HUES6 (cell line): ENCODE measurements around the gene TH.

Experiments
- H3K27ac ChIP-seq: 2 replicates; pipeline ENCODE4 v1.7.0; 2013; ENCODE audit warnings: low read depth, mild to moderate bottlenecking, low read length, inconsistent platforms
- H3K27me3 ChIP-seq: 2 replicates; pipeline ENCODE4 v1.6.1; 2013; ENCODE audit warnings: low read length; ENCODE audit not compliant: control insufficient read depth, insufficient read depth
- H3K36me3 ChIP-seq: 2 replicates; pipeline ENCODE4 v1.6.1; 2013; ENCODE audit warnings: low read length; ENCODE audit not compliant: control insufficient read depth, insufficient read depth
- H3K4me1 ChIP-seq: 2 replicates; pipeline ENCODE4 v1.6.1; 2013; ENCODE audit warnings: low read length; ENCODE audit not compliant: control insufficient read depth, insufficient read depth
- H3K4me3 ChIP-seq: 2 replicates; pipeline ENCODE4 v1.5.1; 2013; ENCODE audit warnings: low read depth, low read length
- H3K9ac ChIP-seq: one replicate; pipeline ENCODE4 v1.6.1; 2013; ENCODE audit warnings: mild to moderate bottlenecking, low read length
- H3K9me3 ChIP-seq: 2 replicates; pipeline ENCODE4 v1.6.1; 2013; ENCODE audit warnings: low read depth, low read length; ENCODE audit not compliant: control insufficient read depth, insufficient read depth

TH gene

DNA sequence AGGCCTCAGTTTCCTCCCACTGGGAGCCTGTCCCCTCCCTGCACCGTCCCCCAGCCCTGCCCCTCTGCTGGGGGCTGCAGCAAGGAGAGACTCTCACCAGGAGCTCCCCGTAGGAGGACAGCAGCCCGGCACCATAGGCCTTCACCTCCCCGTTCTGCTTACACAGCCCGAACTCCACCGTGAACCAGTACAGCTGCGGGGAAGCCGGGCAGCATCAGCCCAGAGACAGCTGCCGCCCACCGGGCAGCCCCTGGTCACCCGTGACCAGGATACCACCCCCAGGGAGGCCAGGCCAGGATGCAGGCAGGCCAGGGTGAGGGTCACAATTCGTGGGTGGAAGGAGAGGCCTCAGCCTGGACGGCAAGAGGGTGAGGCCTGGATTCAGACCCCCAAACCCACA is 6.0 kb downstream of the TH start:
- Histone ChIP-seq H3K27ac (no peak overlapping the region), H3K9me3 (no peaks in the 10 kb centered on the region), H3K4me1 (peaks cover 3% of the 10 kb centered on the region; the same call in 1 of the 2 replicates), H3K27me3 (peaks cover 10% of the 10 kb centered on the region), H3K9ac (no peak overlapping the region), H3K36me3 (no peaks in the 10 kb centered on the region), H3K4me3 (no peak overlapping the region)

DNA sequence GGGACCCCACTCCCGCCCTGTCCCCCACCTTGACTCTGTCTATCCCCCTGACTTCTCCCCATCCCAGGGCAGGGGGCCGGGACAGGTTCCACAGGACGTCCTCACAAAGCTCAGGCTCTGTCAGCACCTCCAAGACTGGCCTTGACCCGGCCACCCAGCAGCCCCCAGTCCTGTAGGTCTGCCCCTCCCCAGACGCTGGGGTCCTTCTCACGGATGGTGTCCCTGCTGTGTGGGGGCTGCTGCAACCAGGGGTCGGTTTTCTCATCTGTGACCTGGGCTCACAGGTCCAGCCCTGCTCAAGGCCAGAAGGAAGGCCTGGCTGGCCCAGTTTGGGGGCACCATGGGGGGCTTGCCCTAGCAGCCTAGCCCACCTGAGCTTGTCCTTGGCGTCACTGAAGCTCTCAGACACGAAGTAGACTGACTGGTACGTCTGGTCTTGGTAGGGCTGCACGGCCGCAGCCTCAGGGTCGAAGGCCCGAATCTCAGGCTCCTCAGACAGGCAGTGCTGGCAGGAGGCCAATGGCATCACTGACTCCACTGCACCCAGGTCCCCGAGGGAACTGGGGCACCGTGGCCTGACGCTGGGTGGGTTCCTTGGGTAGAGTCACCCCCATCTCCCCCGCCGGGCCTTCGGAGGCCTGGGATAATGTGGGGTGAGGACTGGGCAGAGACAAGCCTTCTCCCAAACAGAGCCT is 6.6 kb downstream of the TH start:
- Histone ChIP-seq H3K9ac (no peak overlapping the region), H3K36me3 (no peaks in the 10 kb centered on the region), H3K9me3 (no peaks in the 10 kb centered on the region), H3K27me3 (peaks cover 10% of the 10 kb centered on the region), H3K4me1 (peaks cover 3% of the 10 kb centered on the region; the same call in 1 of the 2 replicates), H3K4me3 (no peak overlapping the region), H3K27ac (no peak overlapping the region)

DNA sequence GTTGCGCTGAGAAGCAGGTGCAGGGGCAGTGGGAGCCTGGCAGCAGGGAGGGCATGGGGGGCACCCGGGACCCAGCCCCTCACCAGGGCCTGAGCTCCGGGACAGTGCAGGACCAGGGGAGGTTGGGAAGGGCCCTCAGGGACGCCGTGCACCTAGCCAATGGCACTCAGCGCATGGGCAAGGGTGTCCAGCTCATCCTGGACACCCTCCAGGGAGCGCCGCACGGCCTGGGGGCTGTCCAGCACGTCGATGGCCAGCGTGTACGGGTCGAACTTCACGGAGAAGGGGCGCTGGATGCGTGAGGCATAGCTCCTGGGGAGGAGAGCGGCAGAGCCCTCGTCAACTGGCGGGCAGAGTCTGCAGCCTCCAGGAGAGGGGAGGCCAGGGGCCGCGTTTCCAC is 7.5 kb downstream of the TH start:
- Histone ChIP-seq H3K4me3 (no peak overlapping the region), H3K4me1 (peaks cover 3% of the 10 kb centered on the region; the same call in 1 of the 2 replicates), H3K27ac (no peak overlapping the region), H3K36me3 (no peaks in the 10 kb centered on the region), H3K27me3 (peaks cover 10% of the 10 kb centered on the region), H3K9ac (no peak overlapping the region), H3K9me3 (no peaks in the 10 kb centered on the region)

DNA sequence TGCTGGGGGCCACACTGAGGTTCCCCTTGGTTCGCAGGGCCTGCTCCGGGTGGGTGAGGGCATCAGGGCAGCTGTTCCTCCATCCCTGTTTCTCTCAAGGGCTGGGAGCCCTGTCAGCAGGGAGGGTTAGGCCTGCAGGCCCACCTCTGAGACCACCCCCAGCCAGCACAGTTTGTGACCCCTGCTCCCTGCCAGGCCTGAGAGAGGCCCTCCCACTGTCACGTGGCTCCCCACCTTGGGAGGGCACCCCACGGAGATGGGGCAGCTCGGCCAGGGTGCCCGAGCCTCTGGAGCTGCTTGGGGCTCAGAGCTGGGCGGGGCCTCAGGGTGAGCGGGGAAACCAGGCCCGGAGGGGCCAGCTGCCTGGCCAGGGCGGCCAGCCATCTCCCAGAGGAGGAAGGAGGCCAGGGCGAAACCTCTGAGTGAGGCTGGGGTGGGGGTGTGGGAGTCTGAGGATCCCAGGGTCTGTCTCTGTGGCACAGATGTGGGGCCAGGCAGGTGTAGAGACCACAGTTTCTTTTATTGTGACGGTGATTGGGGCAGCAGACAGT is 8.1 kb downstream of the TH start:
- Histone ChIP-seq H3K4me3 (no peak overlapping the region), H3K27ac (no peak overlapping the region), H3K27me3 (peaks cover 10% of the 10 kb centered on the region), H3K4me1 (no peaks in the 10 kb centered on the region), H3K36me3 (no peaks in the 10 kb centered on the region), H3K9ac (no peak overlapping the region), H3K9me3 (no peaks in the 10 kb centered on the region)

DNA sequence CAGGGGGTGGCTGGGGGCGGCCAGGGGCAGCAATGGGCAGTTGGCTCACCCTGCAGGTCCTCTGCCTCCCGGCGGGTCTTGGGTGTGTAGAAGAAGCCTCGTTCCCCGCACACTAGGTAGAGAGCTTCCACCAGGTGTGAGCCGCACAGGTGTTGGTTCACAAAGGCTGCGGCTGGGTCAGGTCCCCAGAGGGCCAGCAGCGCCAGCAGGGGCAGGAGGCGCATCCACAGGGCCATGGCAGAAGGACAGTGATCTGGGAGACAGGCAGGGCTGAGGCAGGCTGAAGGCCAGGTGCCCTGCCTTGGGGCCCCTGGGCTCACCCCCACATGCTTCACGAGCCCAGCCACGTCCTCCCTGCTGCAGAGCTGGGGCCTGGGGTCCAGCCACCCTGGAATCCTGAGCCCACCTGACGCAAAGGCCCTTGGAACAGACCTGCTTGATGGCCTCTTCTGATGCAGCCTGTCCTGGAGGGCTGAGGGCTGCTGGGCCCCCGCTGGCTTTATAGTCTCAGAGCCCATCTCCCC is 10.8 kb downstream of the TH start, which contains the start of gene INS:
INS (minus strand) TSS at position 474 of the 524 bp plus-strand sequence; CDS start at position 236, 238 bp downstream.
- no peak within 1 kb of the TSS for H3K9ac ChIP-seq
- H3K4me1 ChIP-seq = no peaks in the 10 kb centered on the region
- H3K27me3 ChIP-seq = no peaks in the 10 kb centered on the region; the same call in 1 of the 2 replicates
- no peak within 1 kb of the TSS for H3K27ac ChIP-seq
- H3K4me3 ChIP-seq = no peak within 1 kb of the TSS
- H3K9me3 ChIP-seq = no peaks in the 10 kb centered on the region
- no peaks in the 10 kb centered on the region for H3K36me3 ChIP-seq

DNA sequence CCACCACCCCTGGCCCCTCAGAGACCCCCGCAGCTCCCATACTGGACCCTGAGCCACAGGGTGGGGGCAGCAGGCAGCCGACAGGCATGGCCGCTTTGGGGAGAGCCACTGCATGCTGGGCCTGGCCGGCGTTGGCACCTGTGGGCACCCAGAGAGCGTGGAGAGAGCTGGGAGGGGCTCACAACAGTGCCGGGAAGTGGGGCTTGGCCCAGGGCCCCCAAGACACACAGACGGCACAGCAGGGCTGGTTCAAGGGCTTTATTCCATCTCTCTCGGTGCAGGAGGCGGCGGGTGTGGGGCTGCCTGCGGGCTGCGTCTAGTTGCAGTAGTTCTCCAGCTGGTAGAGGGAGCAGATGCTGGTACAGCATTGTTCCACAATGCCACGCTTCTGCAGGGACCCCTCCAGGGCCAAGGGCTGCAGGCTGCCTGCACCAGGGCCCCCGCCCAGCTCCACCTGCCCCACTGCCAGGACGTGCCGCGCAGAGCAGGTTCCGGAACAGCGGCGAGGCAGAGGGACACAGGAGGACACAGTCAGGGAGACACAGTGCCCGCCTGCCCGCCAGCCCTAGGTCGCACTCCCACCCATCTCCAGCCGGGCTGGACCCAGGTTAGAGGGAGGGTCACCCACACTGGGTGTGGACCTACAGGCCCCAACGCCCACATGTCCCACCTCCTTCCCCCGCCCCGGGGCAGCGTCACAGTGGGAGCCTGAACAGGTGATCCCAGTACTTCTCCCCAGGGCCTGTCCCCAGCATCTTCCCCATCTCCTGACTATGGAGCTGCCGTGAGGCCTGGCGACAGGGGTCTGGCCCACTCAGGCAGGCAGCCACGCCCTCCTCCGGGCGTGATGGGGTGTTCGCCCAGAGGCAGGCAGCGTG is 11.8 kb downstream of the TH start:
- H3K27me3 ChIP-seq = no peaks in the 10 kb centered on the region; the same call in 1 of the 2 replicates
- no peaks in the 10 kb centered on the region for H3K4me1 ChIP-seq
- H3K4me3 ChIP-seq = no peak overlapping the region
- H3K36me3 ChIP-seq = no peaks in the 10 kb centered on the region
- no peak overlapping the region for H3K27ac ChIP-seq
- H3K9me3 ChIP-seq = no peaks in the 10 kb centered on the region
- H3K9ac ChIP-seq = no peak overlapping the region

DNA sequence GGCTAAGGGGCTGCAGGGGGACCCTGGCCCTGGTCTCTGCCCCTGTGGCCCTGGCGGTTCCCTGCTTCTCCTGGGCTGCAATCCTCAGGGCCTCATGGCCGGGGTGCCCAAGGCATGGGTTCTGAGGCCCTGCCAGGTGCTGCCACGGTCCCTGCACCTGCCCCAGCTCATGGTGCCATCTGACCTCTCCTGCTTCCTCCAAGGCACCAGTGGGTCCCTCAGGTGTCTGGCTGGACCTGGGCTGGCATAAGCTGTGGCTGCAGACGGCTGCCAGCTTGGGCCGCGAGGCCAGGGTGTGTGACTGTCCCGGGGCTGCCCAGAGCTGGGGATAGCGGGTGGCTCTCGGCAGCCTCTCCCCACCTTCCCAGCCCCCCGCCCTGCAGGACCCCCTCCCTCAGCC is 12.6 kb downstream of the TH start:
- H3K27me3 ChIP-seq = no peaks in the 10 kb centered on the region; the same call in 1 of the 2 replicates
- H3K4me3 ChIP-seq = no peak overlapping the region
- no peak overlapping the region for H3K27ac ChIP-seq
- no peaks in the 10 kb centered on the region for H3K4me1 ChIP-seq
- H3K9ac ChIP-seq = no peak overlapping the region
- H3K36me3 ChIP-seq = no peaks in the 10 kb centered on the region
- no peaks in the 10 kb centered on the region for H3K9me3 ChIP-seq

DNA sequence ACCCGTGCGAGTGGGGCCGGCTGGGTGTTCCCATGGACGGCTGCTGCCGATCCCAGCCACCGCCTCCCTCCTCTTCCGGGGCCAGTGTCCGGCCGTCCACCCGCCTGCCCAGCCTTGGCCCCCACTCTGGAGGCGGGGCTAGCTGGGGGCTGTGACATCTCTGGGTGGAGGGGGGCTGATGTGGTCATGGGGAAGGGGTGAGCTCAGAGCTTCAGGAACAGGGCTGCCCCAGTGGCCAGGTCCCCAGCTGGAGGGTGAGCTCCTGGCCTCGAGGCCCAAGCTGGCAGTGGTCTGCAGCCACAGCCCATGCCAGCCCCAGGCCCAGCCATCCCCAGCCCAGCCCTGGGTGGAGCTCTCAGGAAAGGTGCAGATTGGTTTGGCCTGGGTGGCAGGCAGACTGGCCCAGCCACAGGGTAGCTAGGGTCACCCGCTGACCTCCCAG is 13.3 kb downstream of the TH start:
- no peaks in the 10 kb centered on the region; the same call in 1 of the 2 replicates for H3K27me3 ChIP-seq
- H3K4me1 ChIP-seq = no peaks in the 10 kb centered on the region

DNA sequence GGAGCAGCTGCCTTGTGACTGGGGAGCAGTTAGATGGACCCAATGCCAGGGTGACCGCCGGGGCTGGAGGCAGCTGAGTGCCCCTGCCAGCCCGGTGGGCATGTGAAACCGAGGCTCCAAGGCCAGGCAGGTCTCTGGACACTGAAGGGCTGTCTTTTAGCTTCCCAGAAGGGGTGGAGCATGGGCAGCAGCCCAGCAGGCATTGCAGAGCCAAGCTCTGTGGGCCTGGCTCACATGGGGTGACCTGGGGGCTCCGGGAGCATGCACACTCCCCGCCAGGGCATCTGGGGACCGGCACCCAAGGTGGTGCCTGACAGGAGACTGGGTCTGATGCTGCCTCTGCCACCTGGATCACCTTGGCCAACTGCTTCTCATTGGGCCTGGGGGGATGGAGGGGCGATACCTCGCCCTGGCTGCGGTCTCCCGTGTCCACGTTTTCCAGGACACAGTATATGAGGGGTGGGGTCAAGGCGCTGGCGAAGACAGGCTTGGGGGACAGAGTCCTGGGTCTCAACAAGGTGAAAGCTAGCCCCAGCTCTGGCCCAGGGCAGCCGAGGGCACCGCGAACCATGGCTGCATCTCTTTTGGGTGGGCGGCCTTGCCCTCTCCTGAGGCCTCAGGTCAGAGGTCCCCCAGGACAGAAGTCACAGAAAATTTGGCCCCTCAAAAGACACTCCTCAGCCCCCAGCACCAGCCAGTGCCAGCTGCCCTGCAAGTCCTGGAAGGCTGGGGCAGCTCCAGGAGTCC is 14.1 kb downstream of the TH start:
- no peaks in the 10 kb centered on the region for H3K36me3 ChIP-seq
- no peak overlapping the region for H3K27ac ChIP-seq
- H3K9me3 ChIP-seq = no peaks in the 10 kb centered on the region
- H3K27me3 ChIP-seq = no peaks in the 10 kb centered on the region; the same call in 1 of the 2 replicates
- H3K4me1 ChIP-seq = no peaks in the 10 kb centered on the region
- no peak overlapping the region for H3K9ac ChIP-seq
- no peak overlapping the region for H3K4me3 ChIP-seq

More for the DNA sequence above, 13.3 kb downstream of the TH start:
- no peaks in the 10 kb centered on the region for H3K9me3 ChIP-seq
- H3K4me3 ChIP-seq = no peak overlapping the region
- no peaks in the 10 kb centered on the region for H3K36me3 ChIP-seq
- no peak overlapping the region for H3K9ac ChIP-seq
- no peak overlapping the region for H3K27ac ChIP-seq

DNA sequence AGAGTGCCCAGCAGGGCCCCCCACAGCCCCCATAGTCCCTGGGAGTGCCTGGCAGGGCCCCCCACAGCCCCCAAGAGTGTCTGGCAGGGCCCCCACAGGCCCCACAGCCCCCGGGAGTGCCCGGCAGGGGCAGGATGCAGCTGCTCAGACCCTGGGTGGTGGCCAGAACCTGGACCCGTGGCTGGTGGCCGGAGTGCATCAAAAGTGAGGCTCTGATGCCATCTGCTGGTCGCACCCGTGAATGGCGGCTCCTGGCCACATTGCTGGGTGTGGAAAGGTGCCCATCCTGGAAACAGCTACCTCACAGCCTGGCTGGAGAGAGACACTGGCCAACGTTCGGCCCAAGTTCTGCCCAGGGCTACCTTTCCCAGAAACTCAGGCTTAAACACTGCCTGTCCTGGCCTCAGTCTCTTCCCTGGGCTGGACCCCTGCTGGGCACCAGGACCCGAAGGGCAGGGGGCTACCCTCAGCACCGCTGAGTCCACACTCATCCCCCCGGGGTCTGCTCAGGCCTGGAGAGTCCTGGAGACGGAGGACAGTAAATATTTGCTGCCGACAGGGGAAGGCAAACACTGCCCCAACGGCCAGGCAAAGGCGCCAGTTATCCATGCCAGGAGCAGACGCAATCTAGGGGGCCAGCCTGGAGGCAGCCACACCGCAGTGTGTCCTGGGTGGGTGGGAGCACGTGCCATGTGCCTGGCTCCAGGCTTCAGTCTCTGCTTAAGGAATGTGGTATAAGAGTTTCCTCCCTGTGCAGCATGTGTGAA is 15.0 kb downstream of the TH start:
- H3K27me3 ChIP-seq = no peaks in the 10 kb centered on the region; the same call in 1 of the 2 replicates
- no peak overlapping the region for H3K4me3 ChIP-seq
- H3K27ac ChIP-seq = no peak overlapping the region

More for the DNA sequence above, 15.0 kb downstream of the TH start:
- Histone ChIP-seq H3K9me3 (no peaks in the 10 kb centered on the region), H3K36me3 (no peaks in the 10 kb centered on the region), H3K9ac (no peak overlapping the region), H3K4me1 (no peaks in the 10 kb centered on the region)
